ENCODE results near the gene PRRT1B. TPM values are rescaled to one million over a fixed set of nuclear protein-coding genes. Genes with fewer than 3 reads are reported as not detected.

The PRRT1B gene
- polyA plus RNA-seq, 6 donors from 2014 or later = not detected

- H3K27me3 Mint-ChIP-seq = no peaks in the 10 kb centered on the region
- H3K27ac Mint-ChIP-seq = peak overlapping the region in 1 of 6 donors; percentile 3
- no peak for DNase-seq
- H3K9me3 Mint-ChIP-seq = no peaks in the 10 kb centered on the region
- H3K4me3 Mint-ChIP-seq = peak overlapping the region in 1 of 8 donors; percentile 10
- peaks cover 5 to 19% (median 8%) of the 10 kb centered on the region in 3 donors for H3K4me1 Mint-ChIP-seq
- no peak for ATAC-seq (ENCODE audit: low read depth in 2 of 2)
- H3K36me3 Mint-ChIP-seq = peaks cover 5 to 7% of the 10 kb centered on the region in 2 donors
Observed at GRCh38 chr9:131606896-131607567, 61.7 kb downstream of the PRRT1B start.

- ATAC-seq (ENCODE audit: low read depth in 2 of 2) (no peak), DNase-seq (no peak)
- Mint-ChIP-seq H3K36me3 (peaks cover 5 to 8% of the 10 kb centered on the region in 2 donors), H3K4me3 (no peak overlapping the region), H3K9me3 (no peaks in the 10 kb centered on the region), H3K4me1 (peaks cover 3 to 20% (median 8%) of the 10 kb centered on the region in 3 donors), H3K27ac (peak overlapping the region in 1 of 6 donors; percentile 3), H3K27me3 (no peaks in the 10 kb centered on the region)
Observed at GRCh38 chr9:131607591-131607990, 62.3 kb downstream of the PRRT1B start.

- Mint-ChIP-seq H3K27ac (peak overlapping the region in 2 of 6 donors; percentile 25 to 49), H3K9me3 (no peaks in the 10 kb centered on the region), H3K27me3 (no peaks in the 10 kb centered on the region), H3K36me3 (peaks cover 5 to 17% of the 10 kb centered on the region in 2 donors), H3K4me1 (peaks cover 11 to 25% (median 15%) of the 10 kb centered on the region in 3 donors), H3K4me3 (no peak overlapping the region)
- DNase-seq = no peak
- no peak for ATAC-seq (ENCODE audit: low read depth in 2 of 2)
Observed at GRCh38 chr9:131608493-131609037, 63.2 kb downstream of the PRRT1B start.

Other genes starting within 250 kb of the PRRT1B start
- gene PRRC2B, start 151.4 kb upstream of the PRRT1B start, polyA plus RNA-seq (ENCODE audit: low read depth in 6 of 6) = 10 to 100 TPM in 5 of 6 donors, 1 to 10 TPM in 1; 6.9 to 52.8 (median 15.4) TPM
- gene POMT1, start 42.6 kb upstream of the PRRT1B start, polyA plus RNA-seq (ENCODE audit: low read depth in 6 of 6) = 1 to 10 TPM in 5 of 6 donors, under 1 TPM in 1; 0.75 to 7.4 (median 3.7) TPM
- 10 to 100 TPM; 16.8 to 30.6 (median 21.3) TPM for gene UCK1, start 14.3 kb upstream of the PRRT1B start, polyA plus RNA-seq (ENCODE audit: low read depth in 6 of 6)
- 10 to 100 TPM in 2 of 6 donors, 1 to 10 TPM in 4; 3.4 to 21.1 (median 7.9) TPM for gene RAPGEF1, start 194.6 kb downstream of the PRRT1B start, polyA plus RNA-seq (ENCODE audit: low read depth in 6 of 6)